ENCODE results near the gene ZYG11B. TPM values are rescaled to one million over a fixed set of nuclear protein-coding genes. Genes with fewer than 3 reads are reported as not detected.
A peak's percentile ranks its signal among the peaks of the same experiment; 100 is the strongest.

ZYG11B gene
- total and polyA plus RNA-seq, 9 of the 15 experiments (the other 6 are each of a cell fraction or from before 2014, with no cell fraction given), result 4.9 to 22.2 (median 12.2) TPM

- POLR2A ChIA-PET, result interaction anchor here (0.7 to 1.6 kb wide), 3 partner anchors 9 to 280 kb away, joined by 4 to 7 read pairs (median 4); partner anchors contain the start of genes ORC1 and PRPF38A
- H3K36me3 ChIP-seq (ENCODE audit: control insufficient read depth, insufficient read depth, low read length), result peaks cover 48% of the 10 kb centered on the region
- H3K27ac ChIP-seq (ENCODE audit: extremely low read depth, low read depth, low read length), result no peak overlapping the region
- WGBS (ENCODE audit: insufficient coverage, low coverage, missing lambda C conversion rate), result 88% methylated on average over 1 of the region's 1 CpG
- ATAC-seq, result no peak
- FAIRE-seq, result no peak
- in situ Hi-C loops (cut with MboI), result loop anchor here (10.0 to 25.0 kb wide), 2 partner anchors 280 to 547 kb away; partner anchors contain the start of genes ORC1, PRPF38A and ZFYVE9
- H3K27me3 ChIP-seq (ENCODE audit: control insufficient read depth in 2 of 2, insufficient read depth in 2 of 2, low read length in 2 of 2), result no peaks in the 10 kb centered on the region; a peak in 1 of 5 replicates
- CTCF ChIA-PET (ENCODE audit: low intra/inter-chr PET ratio), result interaction anchor here (0.6 to 0.9 kb wide), 2 partner anchors 11 to 318 kb away, joined by 3 read pairs; partner anchors contain the start of gene CC2D1B
- no TSS peak for BruUV-seq (replicated peaks)
- H3K9me3 ChIP-seq (replicated peaks; ENCODE audit: control insufficient read depth, insufficient read depth, low read depth, low read length), result no peaks in the 10 kb centered on the region
- H3K9ac ChIP-seq (ENCODE audit: insufficient read depth in 1 of 2, low read depth in 2 of 2, low read length in 2 of 2), result no peak overlapping the region
- no peaks in the 10 kb centered on the region for H3K9me1 ChIP-seq (ENCODE audit: control insufficient read depth, insufficient read depth, low read length)
- no peaks in the 10 kb centered on the region; a peak in 1 of 5 replicates for H3K4me1 ChIP-seq (replicated peaks in 1 of 2; ENCODE audit: control insufficient read depth in 2 of 2, insufficient read depth in 2 of 2, low read length in 2 of 2)
- H3K4me2 ChIP-seq (ENCODE audit: insufficient read depth, low read length), result no peak overlapping the region
- H3K4me3 ChIP-seq, result no peak overlapping the region
- 0 out of 2 replicates have a peak, but pooled peaks cover 4% of the 10 kb centered on the region for H4K20me1 ChIP-seq (replicated peaks; ENCODE audit: control insufficient read depth, insufficient read depth, low read length)
- intact Hi-C loops (cut with micrococcal nuclease), result loop anchor here (5.0 kb wide), 1 partner anchor 282 kb away; the partner anchor contains the start of genes ORC1 and PRPF38A
- no peak overlapping the region for H2AFZ ChIP-seq (ENCODE audit: low read depth, low read length)
- peaks cover 5% of the 10 kb centered on the region; the same call in 1 of the 3 replicates for H3K79me2 ChIP-seq (ENCODE audit: control insufficient read depth, insufficient read depth, low read length)
- no peak for DNase-seq (ENCODE audit: extremely low read depth in 1 of 4, low spot score in 3 of 4)
- TF ChIP-seq ZNF41 (CRISPR knock-in tag; conservative IDR thresholded peaks at IDR 0.05) (no peak), POLR2A (conservative IDR thresholded peaks at IDR 0.05) (0 out of 2 replicates have a peak, but pooled peaks have one; percentile 15), IRF2 (CRISPR knock-in tag; IDR thresholded peaks at IDR 0.05) (no peak), HNRNPK (IDR thresholded peaks at IDR 0.05; ENCODE audit: low read depth, low read length, poor library complexity, severe bottlenecking) (peak; percentile 50)
- TF ChIP-seq, protein P1, sequence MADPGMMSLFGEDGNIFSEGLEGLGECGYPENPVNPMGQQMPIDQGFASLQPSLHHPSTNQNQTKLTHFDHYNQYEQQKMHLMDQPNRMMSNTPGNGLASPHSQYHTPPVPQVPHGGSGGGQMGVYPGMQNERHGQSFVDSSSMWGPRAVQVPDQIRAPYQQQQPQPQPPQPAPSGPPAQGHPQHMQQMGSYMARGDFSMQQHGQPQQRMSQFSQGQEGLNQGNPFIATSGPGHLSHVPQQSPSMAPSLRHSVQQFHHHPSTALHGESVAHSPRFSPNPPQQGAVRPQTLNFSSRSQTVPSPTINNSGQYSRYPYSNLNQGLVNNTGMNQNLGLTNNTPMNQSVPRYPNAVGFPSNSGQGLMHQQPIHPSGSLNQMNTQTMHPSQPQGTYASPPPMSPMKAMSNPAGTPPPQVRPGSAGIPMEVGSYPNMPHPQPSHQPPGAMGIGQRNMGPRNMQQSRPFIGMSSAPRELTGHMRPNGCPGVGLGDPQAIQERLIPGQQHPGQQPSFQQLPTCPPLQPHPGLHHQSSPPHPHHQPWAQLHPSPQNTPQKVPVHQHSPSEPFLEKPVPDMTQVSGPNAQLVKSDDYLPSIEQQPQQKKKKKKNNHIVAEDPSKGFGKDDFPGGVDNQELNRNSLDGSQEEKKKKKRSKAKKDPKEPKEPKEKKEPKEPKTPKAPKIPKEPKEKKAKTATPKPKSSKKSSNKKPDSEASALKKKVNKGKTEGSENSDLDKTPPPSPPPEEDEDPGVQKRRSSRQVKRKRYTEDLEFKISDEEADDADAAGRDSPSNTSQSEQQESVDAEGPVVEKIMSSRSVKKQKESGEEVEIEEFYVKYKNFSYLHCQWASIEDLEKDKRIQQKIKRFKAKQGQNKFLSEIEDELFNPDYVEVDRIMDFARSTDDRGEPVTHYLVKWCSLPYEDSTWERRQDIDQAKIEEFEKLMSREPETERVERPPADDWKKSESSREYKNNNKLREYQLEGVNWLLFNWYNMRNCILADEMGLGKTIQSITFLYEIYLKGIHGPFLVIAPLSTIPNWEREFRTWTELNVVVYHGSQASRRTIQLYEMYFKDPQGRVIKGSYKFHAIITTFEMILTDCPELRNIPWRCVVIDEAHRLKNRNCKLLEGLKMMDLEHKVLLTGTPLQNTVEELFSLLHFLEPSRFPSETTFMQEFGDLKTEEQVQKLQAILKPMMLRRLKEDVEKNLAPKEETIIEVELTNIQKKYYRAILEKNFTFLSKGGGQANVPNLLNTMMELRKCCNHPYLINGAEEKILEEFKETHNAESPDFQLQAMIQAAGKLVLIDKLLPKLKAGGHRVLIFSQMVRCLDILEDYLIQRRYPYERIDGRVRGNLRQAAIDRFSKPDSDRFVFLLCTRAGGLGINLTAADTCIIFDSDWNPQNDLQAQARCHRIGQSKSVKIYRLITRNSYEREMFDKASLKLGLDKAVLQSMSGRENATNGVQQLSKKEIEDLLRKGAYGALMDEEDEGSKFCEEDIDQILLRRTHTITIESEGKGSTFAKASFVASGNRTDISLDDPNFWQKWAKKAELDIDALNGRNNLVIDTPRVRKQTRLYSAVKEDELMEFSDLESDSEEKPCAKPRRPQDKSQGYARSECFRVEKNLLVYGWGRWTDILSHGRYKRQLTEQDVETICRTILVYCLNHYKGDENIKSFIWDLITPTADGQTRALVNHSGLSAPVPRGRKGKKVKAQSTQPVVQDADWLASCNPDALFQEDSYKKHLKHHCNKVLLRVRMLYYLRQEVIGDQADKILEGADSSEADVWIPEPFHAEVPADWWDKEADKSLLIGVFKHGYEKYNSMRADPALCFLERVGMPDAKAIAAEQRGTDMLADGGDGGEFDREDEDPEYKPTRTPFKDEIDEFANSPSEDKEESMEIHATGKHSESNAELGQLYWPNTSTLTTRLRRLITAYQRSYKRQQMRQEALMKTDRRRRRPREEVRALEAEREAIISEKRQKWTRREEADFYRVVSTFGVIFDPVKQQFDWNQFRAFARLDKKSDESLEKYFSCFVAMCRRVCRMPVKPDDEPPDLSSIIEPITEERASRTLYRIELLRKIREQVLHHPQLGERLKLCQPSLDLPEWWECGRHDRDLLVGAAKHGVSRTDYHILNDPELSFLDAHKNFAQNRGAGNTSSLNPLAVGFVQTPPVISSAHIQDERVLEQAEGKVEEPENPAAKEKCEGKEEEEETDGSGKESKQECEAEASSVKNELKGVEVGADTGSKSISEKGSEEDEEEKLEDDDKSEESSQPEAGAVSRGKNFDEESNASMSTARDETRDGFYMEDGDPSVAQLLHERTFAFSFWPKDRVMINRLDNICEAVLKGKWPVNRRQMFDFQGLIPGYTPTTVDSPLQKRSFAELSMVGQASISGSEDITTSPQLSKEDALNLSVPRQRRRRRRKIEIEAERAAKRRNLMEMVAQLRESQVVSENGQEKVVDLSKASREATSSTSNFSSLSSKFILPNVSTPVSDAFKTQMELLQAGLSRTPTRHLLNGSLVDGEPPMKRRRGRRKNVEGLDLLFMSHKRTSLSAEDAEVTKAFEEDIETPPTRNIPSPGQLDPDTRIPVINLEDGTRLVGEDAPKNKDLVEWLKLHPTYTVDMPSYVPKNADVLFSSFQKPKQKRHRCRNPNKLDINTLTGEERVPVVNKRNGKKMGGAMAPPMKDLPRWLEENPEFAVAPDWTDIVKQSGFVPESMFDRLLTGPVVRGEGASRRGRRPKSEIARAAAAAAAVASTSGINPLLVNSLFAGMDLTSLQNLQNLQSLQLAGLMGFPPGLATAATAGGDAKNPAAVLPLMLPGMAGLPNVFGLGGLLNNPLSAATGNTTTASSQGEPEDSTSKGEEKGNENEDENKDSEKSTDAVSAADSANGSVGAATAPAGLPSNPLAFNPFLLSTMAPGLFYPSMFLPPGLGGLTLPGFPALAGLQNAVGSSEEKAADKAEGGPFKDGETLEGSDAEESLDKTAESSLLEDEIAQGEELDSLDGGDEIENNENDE (IDR thresholded peaks at IDR 0.05; ENCODE audit: low read depth, low read length), result no peak
Observed at GRCh38 chr1:52684545-52684944, 41.7 kb upstream of the ZYG11B start.

All from K562 (cell line).